ENCODE results near the gene ZBTB17.

Gene ZBTB17

DNA sequence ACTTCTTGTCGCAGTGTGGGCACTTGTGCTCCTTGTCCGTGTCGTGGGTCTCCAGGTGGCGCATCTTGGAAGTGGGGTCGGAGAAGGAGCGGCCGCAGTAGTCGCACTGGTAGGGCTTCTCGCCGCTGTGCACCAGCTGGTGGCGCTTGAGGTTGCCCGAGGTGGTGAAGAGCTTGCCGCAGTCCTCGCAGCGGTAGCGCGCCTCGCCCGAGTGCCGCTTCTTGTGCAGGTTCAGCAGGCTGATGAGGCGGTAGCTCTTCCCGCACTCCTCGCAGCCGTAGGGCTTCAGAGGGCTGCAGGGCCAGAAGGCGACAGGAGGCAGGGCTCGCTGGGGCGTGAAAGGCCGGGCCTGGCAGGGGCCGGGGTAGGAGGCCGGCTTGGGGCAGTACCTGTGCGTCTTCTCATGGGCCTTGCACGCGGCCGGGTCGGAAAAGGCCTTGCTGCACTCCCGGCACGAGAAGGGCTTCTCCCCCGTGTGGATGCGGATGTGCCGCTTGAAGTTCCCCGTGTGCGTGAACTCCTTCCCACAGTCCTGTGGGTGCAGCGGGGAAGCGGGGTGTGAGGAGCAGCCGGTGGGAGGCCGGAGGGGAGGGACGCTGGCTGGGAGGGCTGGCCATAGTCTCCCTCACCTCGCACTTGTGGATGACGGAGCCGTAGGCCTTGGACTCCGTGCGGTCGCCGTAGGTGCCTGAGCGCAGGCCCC is 31.4 kb downstream of the ZBTB17 start:
- H3K4me3 ChIP-seq (ENCODE audit: low read length), result no peak overlapping the region
- DNase-seq (ENCODE audit: low read depth), result no peak
- TF ChIP-seq CTCF (conservative IDR thresholded peaks at IDR 0.05; ENCODE audit: low read depth, low read length), result no peak

DNA sequence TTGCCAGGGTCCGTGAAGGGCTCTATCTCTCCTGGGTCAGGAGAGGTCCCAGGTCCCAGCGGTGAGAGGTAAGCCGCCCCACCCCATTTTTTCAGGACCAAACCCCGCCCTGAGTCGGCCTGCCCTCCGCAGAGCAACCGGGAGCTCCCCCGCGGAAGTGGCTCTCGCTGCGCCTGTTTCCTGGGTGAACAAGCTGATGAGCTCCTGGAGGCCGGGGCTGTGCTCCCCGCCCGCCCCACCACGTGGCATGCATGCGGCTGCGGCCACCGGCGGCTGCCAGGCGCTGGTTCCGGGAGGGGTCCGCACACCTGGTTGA is 32.0 kb downstream of the ZBTB17 start:
- DNase-seq (ENCODE audit: low read depth), result no peak
- TF ChIP-seq CTCF (conservative IDR thresholded peaks at IDR 0.05; ENCODE audit: low read depth, low read length), result no peak
- H3K4me3 ChIP-seq (ENCODE audit: low read length), result no peak overlapping the region

DNA sequence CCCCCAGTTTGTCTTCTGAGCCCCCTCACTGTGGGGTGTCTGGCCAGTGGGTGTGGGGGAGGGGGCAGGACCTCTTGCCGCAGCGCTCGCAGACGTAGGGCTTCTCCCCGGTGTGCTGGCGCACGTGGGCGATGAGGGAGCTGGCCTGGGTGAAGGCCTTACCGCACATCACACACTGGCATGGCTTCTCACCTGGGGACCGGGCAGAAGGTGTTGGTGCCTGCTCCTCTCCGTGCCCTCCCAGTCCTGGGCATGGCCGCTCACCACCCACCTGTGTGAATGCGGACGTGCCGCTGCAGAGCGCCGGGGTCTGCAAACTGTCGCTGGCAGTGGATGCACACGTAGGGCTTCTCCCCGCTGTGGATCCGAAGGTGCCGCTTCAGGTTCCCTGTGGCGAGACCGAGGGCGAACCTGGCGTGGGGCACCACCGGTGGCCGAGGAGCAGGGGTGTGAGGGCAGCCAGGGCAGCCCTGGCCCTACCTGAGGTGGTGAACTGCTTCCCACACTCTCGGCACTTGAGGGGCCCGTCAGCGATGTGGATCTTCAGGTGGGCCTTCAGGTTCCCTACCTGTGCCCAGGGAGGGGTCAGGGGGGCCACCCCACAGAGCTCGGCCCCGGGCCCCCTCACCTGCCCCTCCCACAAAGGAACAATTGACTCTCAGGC is 32.4 kb downstream of the ZBTB17 start:
- no peak for TF ChIP-seq CTCF (conservative IDR thresholded peaks at IDR 0.05; ENCODE audit: low read depth, low read length)
- no peak for DNase-seq (ENCODE audit: low read depth)
- no peak overlapping the region for H3K4me3 ChIP-seq (ENCODE audit: low read length)

GRCh38 chr1:15942661-15943327 is 33.1 kb downstream of the ZBTB17 start:
- no peak for DNase-seq (ENCODE audit: low read depth)
- no peak overlapping the region for H3K4me3 ChIP-seq (ENCODE audit: low read length)

GRCh38 chr1:15941899-15942660 is 33.8 kb downstream of the ZBTB17 start:
- no peak for TF ChIP-seq CTCF (conservative IDR thresholded peaks at IDR 0.05; ENCODE audit: low read depth, low read length)
- H3K4me3 ChIP-seq (ENCODE audit: low read length), result no peak overlapping the region
- no peak for DNase-seq (ENCODE audit: low read depth)

More at GRCh38 chr1:15942661-15943327, 33.1 kb downstream of the ZBTB17 start:
- TF ChIP-seq CTCF (conservative IDR thresholded peaks at IDR 0.05; ENCODE audit: low read depth, low read length), result no peak

DNA sequence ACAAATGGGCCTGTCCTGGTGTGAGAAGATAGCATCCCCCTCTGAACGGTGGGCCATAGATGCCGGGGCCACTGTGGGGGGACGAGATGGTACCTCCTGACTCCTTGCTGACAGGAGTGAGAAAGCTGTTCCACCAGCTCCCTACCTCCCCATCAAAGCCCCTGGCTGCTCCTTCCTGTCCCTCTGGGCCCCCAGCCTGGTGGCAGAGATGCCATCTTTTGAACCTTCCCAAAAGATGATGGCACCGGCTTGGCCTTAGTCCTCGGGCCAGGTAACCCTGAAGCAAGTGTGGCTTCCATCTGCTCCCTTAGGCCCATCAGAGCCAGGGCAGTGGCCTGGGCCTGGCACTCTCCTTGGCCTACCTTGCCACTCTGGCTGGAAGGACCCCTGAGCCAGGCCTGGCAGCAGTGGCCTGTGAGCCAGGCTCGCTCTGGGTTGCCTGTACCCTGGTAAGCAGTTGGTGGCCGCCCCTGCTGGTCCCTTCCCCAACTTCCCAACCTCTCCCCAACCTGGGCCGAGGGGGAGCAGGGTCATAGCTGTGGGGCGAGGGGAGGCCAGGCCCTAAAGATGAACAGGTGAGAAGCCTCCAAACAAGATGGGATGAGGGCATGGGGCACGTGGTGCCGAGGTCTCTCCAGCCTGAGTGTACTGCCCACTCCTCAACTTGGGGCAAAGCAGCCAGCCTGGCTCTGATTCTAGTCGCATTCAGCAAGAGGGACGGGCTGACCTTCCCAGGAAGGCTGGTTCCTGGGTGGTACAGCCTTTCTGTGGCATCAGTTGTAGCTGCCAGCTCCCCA is 34.7 kb downstream of the ZBTB17 start:
- DNase-seq (ENCODE audit: low read depth), result no peak
- H3K4me3 ChIP-seq (ENCODE audit: low read length), result no peak overlapping the region
- TF ChIP-seq CTCF (conservative IDR thresholded peaks at IDR 0.05; ENCODE audit: low read depth, low read length), result no peak

All from retinal pigment epithelial cell (primary cell).